AG04450 (cell line): ENCODE measurements around the gene LGALS3BP. TPM values are rescaled to one million over a fixed set of nuclear protein-coding genes. Genes with fewer than 3 reads are reported as not detected.

ENCODE experiments used
- CTCF ChIA-PET: fragments of 300-600, 350-600 bp; formaldehyde crosslinking; extraction: SDS; loops from one replicate; lab custom pipeline; 2022; ENCODE audit warnings: antibody characterized with exemption, inconsistent platforms; lab: Charles Lee
- POLR2A ChIA-PET: fragments of 350-600 bp; formaldehyde crosslinking; extraction: SDS; loops from one replicate; lab custom pipeline; 2021; ENCODE audit warnings: antibody characterized with exemption, inconsistent platforms; lab: Yijun Ruan, JAX
- DNase-seq: peaks from one replicate; pipeline ENCODE4 v3.0.0-alpha.2; 2011; ENCODE audit warnings: low read depth, low spot score
- H3K27ac ChIP-seq: one replicate; pipeline ENCODE4 v1.5.1; 2012; ENCODE audit warnings: low read depth, low read length, control low read depth
- H3K27me3 ChIP-seq: one replicate; pipeline ENCODE4 v1.6.0; 2012; ENCODE audit warnings: low read length; ENCODE audit not compliant: control insufficient read depth, insufficient read depth
- H3K4me3 ChIP-seq: 2 replicates; pipeline ENCODE4 v1.5.1; 2011; ENCODE audit warnings: mild to moderate bottlenecking, low read depth, low read length, control low read depth
- H3K9me3 ChIP-seq: 2 replicates; pipeline ENCODE4 v1.5.1; 2012; ENCODE audit warnings: low read length; ENCODE audit not compliant: control insufficient read depth, insufficient read depth
- polyA plus RNA-seq: library from polyadenylated mRNA; depleted of rRNA; stranded (reverse); fragments of >200 nt; gene quantifications from 2 replicates; pipeline ENCODE4 v1.2.3, GENCODE V29; 2011
- TF ChIP-seq, protein P1 (sequence below): IDR thresholded peaks from 2 replicates; pipeline ENCODE4 v1.5.1; 2011; ENCODE audit warnings: low read depth, low read length, control low read depth, inconsistent platforms

LGALS3BP gene
- polyA plus RNA-seq, 1 experiment: 126 TPM

GRCh38 chr17:79019261-79019631 is 39.5 kb upstream of the LGALS3BP start:
- H3K4me3 ChIP-seq: no peak overlapping the region
- DNase-seq: no peak
- ChIA-PET CTCF (interaction anchor here (0.7 to 4.7 kb wide), 6 partner anchors 23 to 381 kb away, joined by 3 to 35 read pairs (median 19); no protein-coding TSS in a partner anchor), POLR2A (no interaction called here)
- peaks cover 3% of the 10 kb centered on the region for H3K27me3 ChIP-seq
- TF ChIP-seq, protein P1, sequence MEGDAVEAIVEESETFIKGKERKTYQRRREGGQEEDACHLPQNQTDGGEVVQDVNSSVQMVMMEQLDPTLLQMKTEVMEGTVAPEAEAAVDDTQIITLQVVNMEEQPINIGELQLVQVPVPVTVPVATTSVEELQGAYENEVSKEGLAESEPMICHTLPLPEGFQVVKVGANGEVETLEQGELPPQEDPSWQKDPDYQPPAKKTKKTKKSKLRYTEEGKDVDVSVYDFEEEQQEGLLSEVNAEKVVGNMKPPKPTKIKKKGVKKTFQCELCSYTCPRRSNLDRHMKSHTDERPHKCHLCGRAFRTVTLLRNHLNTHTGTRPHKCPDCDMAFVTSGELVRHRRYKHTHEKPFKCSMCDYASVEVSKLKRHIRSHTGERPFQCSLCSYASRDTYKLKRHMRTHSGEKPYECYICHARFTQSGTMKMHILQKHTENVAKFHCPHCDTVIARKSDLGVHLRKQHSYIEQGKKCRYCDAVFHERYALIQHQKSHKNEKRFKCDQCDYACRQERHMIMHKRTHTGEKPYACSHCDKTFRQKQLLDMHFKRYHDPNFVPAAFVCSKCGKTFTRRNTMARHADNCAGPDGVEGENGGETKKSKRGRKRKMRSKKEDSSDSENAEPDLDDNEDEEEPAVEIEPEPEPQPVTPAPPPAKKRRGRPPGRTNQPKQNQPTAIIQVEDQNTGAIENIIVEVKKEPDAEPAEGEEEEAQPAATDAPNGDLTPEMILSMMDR: no peak
- H3K9me3 ChIP-seq: peaks cover 5% of the 10 kb centered on the region
- no peak overlapping the region for H3K27ac ChIP-seq

- H3K9me3 ChIP-seq: peaks cover 5% of the 10 kb centered on the region
- H3K27me3 ChIP-seq: peaks cover 3% of the 10 kb centered on the region
- POLR2A ChIA-PET: no interaction called here
- H3K4me3 ChIP-seq: no peak overlapping the region
- TF ChIP-seq, protein P1: no peak
- no peak overlapping the region for H3K27ac ChIP-seq
- DNase-seq: no peak
- CTCF ChIA-PET: interaction anchor here (0.6 to 4.7 kb wide), 9 partner anchors 17 to 413 kb away, joined by 3 to 35 read pairs (median 7); no protein-coding TSS in a partner anchor
Measured at GRCh38 chr17:79018370-79018695, 38.6 kb upstream of the LGALS3BP start.

- TF ChIP-seq, protein P1: no peak
- H3K27me3 ChIP-seq: peaks cover 3% of the 10 kb centered on the region
- CTCF ChIA-PET: interaction anchor here (0.7 to 4.7 kb wide), 6 partner anchors 27 to 412 kb away, joined by 3 to 35 read pairs (median 7); no protein-coding TSS in a partner anchor
- peaks cover 5% of the 10 kb centered on the region for H3K9me3 ChIP-seq
- DNase-seq: no peak
- H3K27ac ChIP-seq: no peak overlapping the region
- POLR2A ChIA-PET: no interaction called here
- no peak overlapping the region for H3K4me3 ChIP-seq
Measured at GRCh38 chr17:79017546-79018369, 38.0 kb upstream of the LGALS3BP start.

DNA sequence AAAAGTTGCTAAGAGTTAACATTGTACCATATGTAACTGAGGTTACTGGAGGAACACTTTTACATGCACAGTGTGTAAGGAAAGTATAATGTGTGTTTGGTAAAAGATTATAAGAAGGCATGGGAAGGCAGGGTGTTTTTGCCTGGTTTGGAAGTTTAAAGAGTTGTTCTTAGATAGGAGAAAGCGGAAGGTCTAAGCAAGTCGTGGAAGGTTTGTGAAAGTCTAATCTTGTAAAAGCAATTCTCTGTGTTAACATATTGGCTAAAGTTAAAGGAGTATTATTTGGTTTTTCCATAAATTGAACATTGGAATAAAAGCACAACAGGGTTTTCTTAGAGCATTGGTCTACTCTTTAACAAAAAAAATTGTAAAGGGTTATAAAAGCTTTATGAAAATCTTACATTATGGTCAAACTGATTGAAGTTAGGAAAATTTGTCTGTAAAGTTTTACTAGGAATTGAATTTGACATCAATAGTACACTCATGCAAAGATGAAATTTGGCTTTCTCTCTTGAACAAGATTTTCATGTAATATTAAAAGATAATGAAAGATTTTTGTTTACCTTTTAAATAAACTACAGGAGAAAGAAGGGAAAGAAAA is 34.5 kb upstream of the LGALS3BP start:
- TF ChIP-seq, protein P1: no peak
- no peak overlapping the region for H3K4me3 ChIP-seq
- ChIA-PET POLR2A (no interaction called here), CTCF (interaction anchor here (0.6 to 1.4 kb wide), 2 partner anchors 31 to 68 kb away, joined by 3 to 4 read pairs; no protein-coding TSS in a partner anchor)
- H3K27me3 ChIP-seq: no peaks in the 10 kb centered on the region
- H3K9me3 ChIP-seq: peaks cover 5% of the 10 kb centered on the region
- H3K27ac ChIP-seq: no peak overlapping the region
- no peak for DNase-seq
